Testis (tissue), 3 donors: Measurements from ENCODE around the gene NPIPB2. TPM values are rescaled to one million over a fixed set of nuclear protein-coding genes. Genes with fewer than 3 reads are reported as not detected.

Experiments used
- DNase-seq: peaks from one replicate; pipeline ENCODE4 v3.0.0-alpha.2; 2019
- H3K27ac ChIP-seq, 2 donors: fragments of 200-600 bp; sonication (generic); one replicate each; pipeline ENCODE4 v1.5.1; 2019
- H3K27me3 ChIP-seq: fragments of 200-600 bp; sonication (generic); one replicate; pipeline ENCODE4 v1.5.1; 2019
- H3K36me3 ChIP-seq: fragments of 200-600 bp; sonication (generic); one replicate; pipeline ENCODE4 v1.5.1; 2017; ENCODE audit warnings: low read depth; ENCODE audit errors: missing control alignments
- H3K4me1 ChIP-seq: fragments of 200-600 bp; sonication (generic); one replicate; pipeline ENCODE4 v1.5.1; 2019
- H3K4me3 ChIP-seq, 2 donors: fragments of 200-600 bp; sonication (generic); one replicate each; pipeline ENCODE4 v1.5.1; 2017 to 2019
- H3K9me3 ChIP-seq: fragments of 200-600 bp; sonication (generic); one replicate; pipeline ENCODE4 v1.5.1; 2017
- POLR2A ChIP-seq: fragments of 450-650 bp; IDR thresholded peaks from one replicate; pipeline ENCODE4 v1.6.1; 2017; ENCODE audit warnings: antibody characterized with exemption, mild to moderate bottlenecking, moderate library complexity
- WGBS, 2 donors: methylation state at CpG; one replicate each; pipeline ENCODE4 v1.1.5; 2018; 5-methylcytosine and 5-hydroxymethylcytosine counted together
- intact Hi-C: fragments of 100-400 bp; cut with DNase I; formaldehyde crosslinking; loops from one replicate; pipeline ENCODE4 v1.15.1; 2023; ENCODE audit warnings: low total_unique reads
- polyA plus RNA-seq: library from polyadenylated mRNA; stranded (reverse); fragments of 350-450 nt; fragmentation: Illumina TruSeq; extraction: RNeasy Lipid Tissue Mini Kit (QIAGEN cat#74804); gene quantifications from one replicate; pipeline ENCODE4 v1.2.3, GENCODE V29; 2014; ENCODE audit warnings: low read depth, low replicate concordance; ENCODE audit not compliant: insufficient read depth
- total RNA-seq, 2 donors: library from RNA; depleted of rRNA; stranded (reverse); fragments of >200 nt; gene quantifications; one replicate each; pipeline ENCODE4 v1.2.3, GENCODE V29; 2016
- TF ChIP-seq, protein P1 (sequence below), 3 experiments: fragments of 450-650 bp in 2 of 3; fragments of 200-600 bp in 1 of 3; sonication (generic) in 1 of 3; IDR thresholded peaks; one replicate each; pipeline ENCODE4 v1.5.1; 2016 to 2019; ENCODE audit warnings: antibody characterized with exemption in 3 of 3, mild to moderate bottlenecking in 2 of 3, moderate library complexity in 1 of 3

Gene NPIPB2
- total and polyA plus RNA-seq, 3 donors from 2014 or later: 23.9 to 30.6 (median 28.7) TPM

DNA sequence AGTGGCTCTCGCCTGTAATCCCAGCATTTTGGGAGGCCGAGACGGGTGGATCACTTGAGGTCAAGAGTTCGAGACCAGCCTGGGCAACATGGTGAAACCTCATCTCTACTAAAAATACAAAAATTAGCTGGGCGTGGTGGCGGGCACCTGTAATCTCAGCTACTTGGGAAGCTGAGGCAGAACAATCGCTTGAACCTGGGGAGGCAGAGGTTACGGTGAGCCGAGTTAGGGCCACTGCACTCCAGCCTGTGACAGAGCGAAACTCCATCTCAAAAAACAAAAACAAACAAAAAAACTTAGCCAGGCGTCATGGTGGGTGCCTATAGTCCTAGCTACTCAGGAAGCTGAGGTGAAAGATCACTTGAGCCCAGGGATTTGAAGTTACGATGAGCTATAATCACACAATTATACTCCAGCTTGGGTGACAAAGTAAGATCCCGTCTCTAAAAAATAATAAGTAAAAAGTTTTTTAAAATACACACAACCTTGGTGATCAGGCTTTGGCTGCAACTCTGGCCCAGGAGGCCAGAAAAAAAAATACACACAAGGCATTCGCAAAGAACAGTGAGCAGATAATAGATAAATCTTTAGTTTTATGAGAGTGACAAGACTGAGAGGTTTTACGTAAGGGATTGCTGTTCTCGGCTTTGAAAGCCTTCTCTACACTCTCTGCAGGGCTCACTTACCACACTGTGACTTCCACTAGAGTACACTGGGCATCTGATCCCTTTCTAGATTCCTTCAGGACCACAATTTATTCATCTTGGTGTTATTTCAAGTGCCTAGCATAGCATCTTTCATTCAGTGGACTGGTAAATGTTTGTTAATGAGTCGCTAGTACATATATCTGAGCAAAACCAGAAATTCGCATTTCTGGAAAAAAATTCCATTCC is 31.9 kb downstream of the NPIPB2 start:
- peak overlapping the region in 1 of 2 donors; percentile 4 for H3K27ac ChIP-seq
- H3K9me3 ChIP-seq: no peaks in the 10 kb centered on the region
- H3K4me1 ChIP-seq: peaks cover 38% of the 10 kb centered on the region
- no peaks in the 10 kb centered on the region for H3K27me3 ChIP-seq
- no peak overlapping the region for H3K4me3 ChIP-seq
- TF ChIP-seq, protein P1, sequence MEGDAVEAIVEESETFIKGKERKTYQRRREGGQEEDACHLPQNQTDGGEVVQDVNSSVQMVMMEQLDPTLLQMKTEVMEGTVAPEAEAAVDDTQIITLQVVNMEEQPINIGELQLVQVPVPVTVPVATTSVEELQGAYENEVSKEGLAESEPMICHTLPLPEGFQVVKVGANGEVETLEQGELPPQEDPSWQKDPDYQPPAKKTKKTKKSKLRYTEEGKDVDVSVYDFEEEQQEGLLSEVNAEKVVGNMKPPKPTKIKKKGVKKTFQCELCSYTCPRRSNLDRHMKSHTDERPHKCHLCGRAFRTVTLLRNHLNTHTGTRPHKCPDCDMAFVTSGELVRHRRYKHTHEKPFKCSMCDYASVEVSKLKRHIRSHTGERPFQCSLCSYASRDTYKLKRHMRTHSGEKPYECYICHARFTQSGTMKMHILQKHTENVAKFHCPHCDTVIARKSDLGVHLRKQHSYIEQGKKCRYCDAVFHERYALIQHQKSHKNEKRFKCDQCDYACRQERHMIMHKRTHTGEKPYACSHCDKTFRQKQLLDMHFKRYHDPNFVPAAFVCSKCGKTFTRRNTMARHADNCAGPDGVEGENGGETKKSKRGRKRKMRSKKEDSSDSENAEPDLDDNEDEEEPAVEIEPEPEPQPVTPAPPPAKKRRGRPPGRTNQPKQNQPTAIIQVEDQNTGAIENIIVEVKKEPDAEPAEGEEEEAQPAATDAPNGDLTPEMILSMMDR (IDR thresholded peaks at IDR 0.05): no peak
- TF ChIP-seq POLR2A: no peak
- WGBS, 2 donors: 66 to 71% methylated on average over 18 of the region's 18 CpGs
- DNase-seq: no peak
- no peaks in the 10 kb centered on the region for H3K36me3 ChIP-seq
- intact Hi-C loops: no loop called here

DNA sequence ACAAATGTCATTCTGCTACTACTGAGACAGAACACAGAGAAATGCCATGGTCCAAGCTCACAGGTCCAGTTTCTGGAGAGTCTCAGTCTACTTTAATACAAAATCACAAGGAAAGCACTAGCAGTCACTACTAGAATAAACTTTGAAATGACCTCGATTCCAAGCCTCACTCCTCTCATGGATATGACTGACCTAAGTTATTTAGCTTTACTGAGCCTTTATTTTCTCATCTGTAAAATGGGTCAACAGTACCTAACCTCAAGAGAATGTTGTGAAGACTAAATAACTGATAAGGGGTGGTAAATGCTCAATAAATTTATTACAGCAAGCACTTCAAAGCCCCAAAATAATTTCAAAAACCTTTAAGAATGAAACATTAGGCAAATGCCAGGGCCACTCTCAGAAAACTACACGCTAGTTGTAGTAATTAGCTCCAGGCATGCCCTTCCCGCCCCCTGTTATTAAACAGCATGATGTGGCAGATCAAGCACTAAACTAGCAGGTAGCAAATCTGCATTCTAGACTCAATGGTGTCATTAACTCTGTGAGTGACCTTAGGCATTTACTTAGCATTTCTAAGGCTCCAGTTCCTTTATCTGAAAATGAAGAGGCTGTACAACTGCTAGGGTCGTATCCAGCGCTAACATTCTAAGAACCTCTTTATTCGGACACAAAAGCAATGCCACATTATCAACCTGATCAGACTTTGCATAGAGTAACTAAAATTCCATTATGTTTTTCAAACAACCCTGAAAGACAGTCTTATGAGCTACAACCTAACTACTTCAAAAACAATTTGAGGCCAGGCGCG is 34.5 kb downstream of the NPIPB2 start:
- WGBS, 2 donors: 89% methylated on average over 8 of the region's 8 CpGs
- TF ChIP-seq, protein P1 (IDR thresholded peaks at IDR 0.05): no peak
- no peak for TF ChIP-seq POLR2A
- Histone ChIP-seq H3K36me3 (no peaks in the 10 kb centered on the region), H3K27me3 (no peaks in the 10 kb centered on the region), H3K4me1 (peaks cover 19% of the 10 kb centered on the region), H3K27ac (no peak overlapping the region), H3K9me3 (no peaks in the 10 kb centered on the region), H3K4me3 (no peak overlapping the region)
- DNase-seq: no peak
- intact Hi-C loops: no loop called here

DNA sequence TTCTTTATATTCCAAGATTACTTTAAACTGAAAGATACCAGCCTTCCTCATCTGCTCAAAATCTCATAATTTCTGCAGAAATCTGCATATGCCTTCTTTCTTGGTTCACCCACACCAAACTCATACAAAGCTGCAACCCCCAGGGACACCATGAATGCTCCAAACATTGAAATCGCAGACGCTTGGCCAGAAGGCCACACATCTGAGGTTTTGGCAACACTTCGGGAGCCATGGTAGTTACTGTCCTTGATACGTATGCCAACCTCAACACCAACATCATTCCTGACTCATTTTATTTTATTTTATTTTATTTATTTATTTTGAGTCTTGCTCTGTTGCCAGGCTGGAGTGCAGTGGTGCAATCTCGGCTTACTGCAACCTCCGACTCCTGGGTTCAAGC is 37.9 kb downstream of the NPIPB2 start:
- no peaks in the 10 kb centered on the region for H3K9me3 ChIP-seq
- no peak overlapping the region for H3K4me3 ChIP-seq
- TF ChIP-seq, protein P1 (IDR thresholded peaks at IDR 0.05): no peak
- TF ChIP-seq POLR2A: no peak
- no peak for DNase-seq
- peaks cover 8% of the 10 kb centered on the region for H3K4me1 ChIP-seq
- WGBS, 2 donors: 83 to 87% methylated on average over 6 of the region's 6 CpGs
- H3K27ac ChIP-seq: no peak overlapping the region
- intact Hi-C loops: no loop called here
- H3K27me3 ChIP-seq: no peaks in the 10 kb centered on the region
- no peaks in the 10 kb centered on the region for H3K36me3 ChIP-seq

DNA sequence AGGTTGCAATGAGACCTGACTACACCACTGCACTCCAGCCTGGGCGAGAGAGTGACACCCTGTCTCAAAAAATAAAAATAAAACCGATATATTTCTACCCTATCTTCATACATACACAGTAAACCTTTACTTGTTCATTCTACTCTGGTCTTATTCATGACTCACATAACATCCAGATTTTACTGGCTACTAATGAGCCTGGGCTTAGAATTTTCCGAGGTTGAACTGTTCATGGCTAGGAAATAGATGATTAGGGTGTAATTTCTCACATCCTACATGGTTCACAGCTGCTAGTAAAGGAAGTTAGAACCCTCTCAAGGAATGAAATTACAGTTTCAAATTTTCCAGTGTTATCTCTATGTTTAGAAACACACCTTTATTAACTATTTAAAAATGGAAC is 40.8 kb downstream of the NPIPB2 start:
- Histone ChIP-seq H3K36me3 (no peaks in the 10 kb centered on the region), H3K9me3 (no peaks in the 10 kb centered on the region), H3K4me3 (no peak overlapping the region), H3K27me3 (no peaks in the 10 kb centered on the region), H3K27ac (no peak overlapping the region), H3K4me1 (peaks cover 8% of the 10 kb centered on the region)
- no peak for TF ChIP-seq POLR2A
- TF ChIP-seq, protein P1 (IDR thresholded peaks at IDR 0.05): no peak
- WGBS, 2 donors: 38 to 50% methylated on average over 3 of the region's 3 CpGs
- no peak for DNase-seq
- intact Hi-C loops: no loop called here
